Skeletal muscle cell (primary cell): ENCODE data around the gene SRGN.
"Not testable (repeated sequence)": the region's sequence is repeated elsewhere in the genome, so short reads cannot be mapped to it uniquely, and the experiment has no call there.

Experiments
- DNase-seq: peaks from one replicate; pipeline ENCODE4 v3.0.0-alpha.2; 2010; ENCODE audit warnings: low read depth
- H3K4me3 ChIP-seq: 2 replicates; pipeline ENCODE4 v1.5.1; 2011; ENCODE audit warnings: low read depth, mild to moderate bottlenecking, control low read depth, low read length, moderate library complexity

The SRGN gene

GRCh38 chr10:69087590-69088470 lies at the start of gene SRGN:
TSS of gene SRGN (plus strand) at chr10:69088103. CDS start at chr10:69088158, 55 bp downstream.
- peak; percentile 80 for DNase-seq
- peak within 1 kb of the TSS; percentile 56 for H3K4me3 ChIP-seq

DNA sequence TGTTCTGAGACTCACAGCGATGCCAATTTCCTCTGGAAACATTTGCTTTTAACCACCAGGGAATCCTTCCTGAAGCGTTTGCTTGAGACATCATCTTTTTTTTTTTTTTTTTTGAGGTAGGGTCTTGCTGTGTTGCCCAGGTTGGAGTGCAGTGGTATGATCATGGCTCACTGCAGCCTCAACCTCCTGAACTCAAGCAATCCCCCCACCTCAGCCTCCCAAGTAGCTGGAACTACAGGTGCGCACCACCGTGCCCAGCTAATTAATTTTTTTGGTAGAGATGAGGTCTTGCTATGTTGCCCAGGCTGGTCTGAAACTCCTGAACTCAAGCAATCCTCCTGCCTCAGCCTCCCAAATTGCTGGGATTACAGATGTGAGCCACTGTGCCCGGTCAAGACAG lies 47.0 kb upstream of the SRGN start:
- not testable (repeated sequence) for DNase-seq, H3K4me3 ChIP-seq

DNA sequence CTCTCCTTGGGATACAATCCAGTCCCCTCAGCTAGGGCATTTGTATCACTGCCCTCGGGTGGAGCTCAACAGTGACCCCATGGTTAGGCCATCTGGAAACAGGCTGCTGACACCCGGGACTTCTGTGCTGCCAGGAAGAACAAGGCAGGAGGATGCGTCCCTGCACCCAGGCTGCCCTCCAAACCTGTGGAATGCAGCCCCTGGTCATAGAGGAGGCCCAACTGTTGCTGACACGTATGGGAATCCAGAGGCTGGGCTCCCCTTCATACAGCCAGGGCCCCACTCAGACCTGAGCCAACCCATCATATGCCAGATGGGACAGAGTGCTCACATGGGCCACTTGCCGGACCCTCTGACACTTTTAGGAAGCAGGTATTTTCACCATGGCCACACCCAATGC lies 45.5 kb upstream of the SRGN start:
- H3K4me3 ChIP-seq, result no peak overlapping the region
- DNase-seq, result no peak

- DNase-seq, result no peak
- no peak overlapping the region for H3K4me3 ChIP-seq
These were observed 45.1 kb upstream of the SRGN start for GRCh38 chr10:69042838-69043237.

GRCh38 chr10:69043931-69044531 lies 43.9 kb upstream of the SRGN start:
- DNase-seq, result no peak
- H3K4me3 ChIP-seq, result no peak overlapping the region

DNA sequence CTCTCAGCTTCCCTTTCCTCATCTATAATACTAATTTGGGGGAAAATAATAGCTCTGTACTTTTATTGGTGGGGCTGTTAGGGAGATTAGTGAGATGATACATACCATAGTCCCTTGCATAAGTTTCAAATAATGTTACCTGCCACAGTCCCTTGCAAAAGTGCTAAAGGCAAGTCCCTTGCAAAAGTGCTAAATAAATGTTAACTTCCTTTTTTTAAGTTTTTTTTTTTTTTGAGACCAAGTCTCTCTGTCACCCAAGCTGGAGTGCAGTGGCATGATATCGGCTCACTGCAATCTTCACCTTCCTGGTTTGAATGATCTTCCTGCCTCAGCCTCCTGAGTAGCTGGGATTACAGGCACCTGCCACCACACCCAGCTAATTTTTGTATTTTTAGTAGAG lies 43.4 kb upstream of the SRGN start:
- no peak overlapping the region for H3K4me3 ChIP-seq
- DNase-seq, result no peak

- DNase-seq, result no peak
These were observed 42.2 kb upstream of the SRGN start for GRCh38 chr10:69045441-69046300.

GRCh38 chr10:69047111-69047832 lies 40.6 kb upstream of the SRGN start:
- H3K4me3 ChIP-seq, result no peak overlapping the region
- DNase-seq, result no peak

More at GRCh38 chr10:69045441-69046300, 42.2 kb upstream of the SRGN start:
- no peak overlapping the region for H3K4me3 ChIP-seq

DNA sequence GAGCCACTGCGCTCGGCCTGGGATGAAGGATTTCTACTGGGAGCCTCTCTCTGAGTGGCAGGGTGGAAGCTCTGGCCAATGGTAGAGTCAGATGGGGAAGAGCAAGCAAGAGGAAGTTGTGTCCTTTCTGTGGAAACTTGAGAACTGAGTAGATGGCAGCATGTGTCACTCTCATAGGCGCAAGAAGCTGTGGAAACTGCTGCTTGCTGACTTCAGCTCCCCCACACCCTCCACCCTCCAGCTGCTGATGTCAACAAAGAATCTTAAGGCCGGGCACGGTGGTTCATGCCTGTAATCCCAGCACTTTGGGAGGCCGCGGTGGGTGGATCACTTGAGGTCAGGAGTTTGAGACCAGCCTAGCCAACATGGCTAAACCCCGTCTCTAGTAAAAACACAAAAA lies 39.8 kb upstream of the SRGN start:
- DNase-seq, result peak; percentile 73

DNA sequence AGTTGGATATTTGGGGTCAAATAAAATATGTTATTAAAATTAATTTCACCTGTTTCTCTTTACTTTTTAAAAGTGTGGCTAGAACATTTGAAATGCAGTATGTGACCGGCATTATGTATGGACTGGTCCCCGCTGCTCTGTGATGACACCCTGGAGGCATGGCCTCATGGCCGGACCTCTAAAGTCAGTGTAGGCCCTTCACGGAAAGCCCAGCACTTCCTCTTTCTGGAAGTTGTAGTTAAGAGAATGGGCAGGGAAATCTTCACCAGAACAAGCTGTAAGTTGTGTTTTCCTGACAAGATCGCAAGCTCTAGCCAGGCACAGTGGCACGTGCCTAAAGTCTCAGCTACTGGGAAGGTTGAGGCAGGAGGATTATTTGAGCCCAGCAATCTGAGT lies 38.3 kb upstream of the SRGN start:
- H3K4me3 ChIP-seq, result no peak overlapping the region

More for the DNA sequence above, 39.8 kb upstream of the SRGN start:
- H3K4me3 ChIP-seq, result no peak overlapping the region

DNA sequence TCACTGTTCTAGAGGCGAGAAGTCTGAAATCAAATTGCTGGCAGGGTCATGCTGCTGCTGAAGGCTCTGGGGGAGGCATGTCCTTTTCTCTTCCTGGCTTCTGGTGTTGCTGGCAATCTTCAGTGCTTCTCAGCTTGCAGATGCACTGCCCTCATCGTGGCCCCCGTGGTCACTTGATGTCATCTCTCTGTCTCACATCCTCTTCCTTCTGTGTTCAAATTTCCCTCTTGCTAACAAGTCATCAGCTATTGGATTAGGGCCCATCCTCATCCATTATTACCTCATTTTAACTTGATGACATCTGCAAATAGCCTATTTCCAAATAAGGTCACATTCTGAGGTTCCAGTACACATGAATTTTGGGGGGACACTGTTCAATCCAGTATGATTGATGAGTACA lies 36.6 kb upstream of the SRGN start:
- peak; percentile 57 for DNase-seq
- no peak overlapping the region for H3K4me3 ChIP-seq

More for the DNA sequence above, 38.3 kb upstream of the SRGN start:
- no peak for DNase-seq

DNA sequence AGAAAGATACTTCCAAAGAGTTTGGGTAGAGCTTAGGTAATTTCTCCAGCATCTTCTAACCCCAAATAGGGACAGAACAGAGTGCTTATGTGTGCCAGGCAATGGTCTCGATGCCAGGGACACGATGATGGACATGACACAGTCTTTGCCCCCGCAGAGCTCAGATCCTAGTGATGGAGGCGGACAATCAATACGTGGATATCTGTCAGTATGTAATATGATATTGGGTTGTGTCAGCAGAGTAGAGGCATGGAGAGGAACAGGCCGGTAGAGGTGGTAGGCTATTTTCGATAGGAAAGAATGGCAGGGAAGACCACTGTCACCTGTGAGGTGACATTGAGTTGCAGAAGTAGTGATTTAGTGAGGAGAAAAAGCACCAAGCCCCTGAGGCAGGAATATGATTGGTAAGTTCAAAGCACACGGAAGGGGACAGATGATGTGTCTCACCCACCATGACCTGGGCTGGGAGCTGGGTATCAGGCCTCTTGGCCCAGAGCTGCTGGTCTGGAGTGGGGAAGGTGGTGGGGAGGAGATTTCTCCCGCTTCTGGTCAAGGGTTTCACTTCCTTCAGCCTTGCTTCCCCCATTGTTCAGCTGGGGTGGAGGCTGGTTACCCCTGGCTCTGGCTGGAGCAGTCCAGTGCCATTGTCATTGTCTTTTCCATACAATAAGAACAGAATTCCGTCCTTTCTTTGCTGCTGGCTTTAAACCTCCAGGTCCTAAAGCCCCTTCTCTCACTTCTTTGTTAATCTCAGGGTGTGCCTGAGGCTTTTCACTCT lies 36.0 kb upstream of the SRGN start:
- no peak for DNase-seq
- H3K4me3 ChIP-seq, result no peak overlapping the region

- H3K4me3 ChIP-seq, result no peak overlapping the region
- DNase-seq, result no peak
These were observed 35.2 kb upstream of the SRGN start for GRCh38 chr10:69052736-69053135.

DNA sequence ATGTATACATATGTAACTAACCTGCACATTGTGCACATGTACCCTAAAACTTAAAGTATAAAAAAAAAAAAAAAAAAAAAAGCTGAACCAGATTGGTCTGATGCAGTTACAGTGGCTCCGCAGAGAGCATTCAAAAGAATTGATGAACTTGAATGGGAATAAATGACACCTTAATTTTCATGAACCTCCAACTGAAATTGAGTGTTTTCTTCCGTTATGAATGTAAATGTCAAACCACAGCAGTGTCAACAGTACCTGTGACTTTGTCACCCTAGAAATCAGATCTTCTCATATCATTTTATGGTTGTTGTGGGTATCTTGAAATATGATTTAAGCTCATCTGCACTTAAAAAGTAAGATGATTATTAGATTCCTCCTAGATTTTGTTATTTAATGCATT lies 32.7 kb upstream of the SRGN start:
- H3K4me3 ChIP-seq, result no peak overlapping the region
- DNase-seq, result no peak

GRCh38 chr10:69056129-69056528 lies 31.8 kb upstream of the SRGN start:
- H3K4me3 ChIP-seq, result no peak overlapping the region
- DNase-seq, result no peak

DNA sequence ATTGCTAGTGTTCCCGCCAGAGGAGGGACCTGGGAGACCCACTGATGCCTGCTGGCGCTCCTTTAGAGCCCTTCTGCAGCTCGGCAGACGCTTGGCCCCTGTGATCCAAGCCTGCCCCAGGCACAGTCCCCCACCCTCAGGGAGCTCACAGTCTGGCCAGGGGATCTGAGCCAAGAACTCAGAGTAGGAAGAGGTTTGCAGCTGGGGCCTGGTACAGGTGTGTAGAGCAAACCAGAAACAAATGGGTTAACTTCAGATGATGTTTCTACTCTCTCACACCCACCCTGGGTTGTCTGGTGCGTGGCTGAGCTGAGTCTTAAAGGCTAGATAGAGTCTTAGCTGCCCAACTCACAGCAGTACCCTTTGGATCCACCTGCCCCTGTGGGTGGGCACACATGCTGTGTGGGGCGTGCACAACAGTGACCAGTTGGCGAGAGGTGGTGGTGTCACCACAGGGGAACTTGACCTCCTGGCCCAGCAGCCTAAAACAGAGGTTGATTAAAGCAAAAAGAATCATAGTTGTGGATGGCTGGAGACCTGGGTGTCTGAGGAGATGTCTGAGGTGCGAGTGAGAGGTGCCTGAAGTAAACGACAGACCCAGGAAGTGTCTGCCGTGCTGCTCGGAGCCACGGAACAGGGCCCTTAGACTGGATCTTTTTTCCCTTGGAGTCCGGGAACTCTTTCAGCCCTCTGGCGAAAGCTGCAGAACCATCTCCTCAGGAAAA lies 31.2 kb upstream of the SRGN start:
- no peak for DNase-seq
- H3K4me3 ChIP-seq, result no peak overlapping the region

- DNase-seq, result no peak
- no peak overlapping the region for H3K4me3 ChIP-seq
These were observed 30.5 kb upstream of the SRGN start for GRCh38 chr10:69057261-69057950.

- DNase-seq, result peak; percentile 17
- no peak overlapping the region for H3K4me3 ChIP-seq
These were observed 30.0 kb upstream of the SRGN start for GRCh38 chr10:69057951-69058297.
